ENCODE results near the gene RARRES2. TPM values are rescaled to one million over a fixed set of nuclear protein-coding genes. Genes with fewer than 3 reads are reported as not detected.

RARRES2 gene
- total and polyA plus RNA-seq, 2 of the 13 experiments (the other 11 are each of a cell fraction or from before 2014, with no cell fraction given) = 134 to 172 TPM

GRCh38 chr7:150388709-150389531 lies 47.5 kb upstream of the RARRES2 start (continued):
- TF ChIP-seq ZNF142 (CRISPR knock-in tag; IDR thresholded peaks at IDR 0.05) = peak; percentile 74; the same call in 1 of the 2 replicates
- TF ChIP-seq ZFP1 (CRISPR knock-in tag; IDR thresholded peaks at IDR 0.05) = peak; percentile 93; the same call in 1 of the 2 replicates
- TF ChIP-seq KDM6A (CRISPR knock-in tag; IDR thresholded peaks at IDR 0.05; ENCODE audit: low read depth) = peak; percentile 47; the same call in 1 of the 2 replicates
- peak; percentile 71 for TF ChIP-seq UBTF (CRISPR knock-in tag; IDR thresholded peaks at IDR 0.05)
- TF ChIP-seq TARDBP (CRISPR knock-in tag; IDR thresholded peaks at IDR 0.05) = peak; percentile 93
- peak; percentile 73; the same call in 1 of the 2 replicates for TF ChIP-seq ZNF281 (CRISPR knock-in tag; IDR thresholded peaks at IDR 0.05; ENCODE audit: borderline replicate concordance)
- TF ChIP-seq ZNF770 (CRISPR knock-in tag; IDR thresholded peaks at IDR 0.05) = peak; percentile 76
- TF ChIP-seq DRAP1 (CRISPR knock-in tag; IDR thresholded peaks at IDR 0.05) = peak; percentile 78
- TF ChIP-seq EED (CRISPR knock-in tag; IDR thresholded peaks at IDR 0.05) = no peak
- TF ChIP-seq ZNF160 (CRISPR knock-in tag; IDR thresholded peaks at IDR 0.05) = peak; percentile 87; the same call in 1 of the 2 replicates

Measured in HepG2 (cell line).